ENCODE measurements around the gene FCER1G. TPM values are rescaled to one million over a fixed set of nuclear protein-coding genes. Genes with fewer than 3 reads are reported as not detected.
"Not testable (repeated sequence)": the region's sequence is repeated elsewhere in the genome, so short reads cannot be mapped to it uniquely, and the experiment has no call there.

FCER1G gene
- total RNA-seq, 8 experiments from 2014 or later, result 0.75 to 1.4 TPM; not detected in 6

DNA sequence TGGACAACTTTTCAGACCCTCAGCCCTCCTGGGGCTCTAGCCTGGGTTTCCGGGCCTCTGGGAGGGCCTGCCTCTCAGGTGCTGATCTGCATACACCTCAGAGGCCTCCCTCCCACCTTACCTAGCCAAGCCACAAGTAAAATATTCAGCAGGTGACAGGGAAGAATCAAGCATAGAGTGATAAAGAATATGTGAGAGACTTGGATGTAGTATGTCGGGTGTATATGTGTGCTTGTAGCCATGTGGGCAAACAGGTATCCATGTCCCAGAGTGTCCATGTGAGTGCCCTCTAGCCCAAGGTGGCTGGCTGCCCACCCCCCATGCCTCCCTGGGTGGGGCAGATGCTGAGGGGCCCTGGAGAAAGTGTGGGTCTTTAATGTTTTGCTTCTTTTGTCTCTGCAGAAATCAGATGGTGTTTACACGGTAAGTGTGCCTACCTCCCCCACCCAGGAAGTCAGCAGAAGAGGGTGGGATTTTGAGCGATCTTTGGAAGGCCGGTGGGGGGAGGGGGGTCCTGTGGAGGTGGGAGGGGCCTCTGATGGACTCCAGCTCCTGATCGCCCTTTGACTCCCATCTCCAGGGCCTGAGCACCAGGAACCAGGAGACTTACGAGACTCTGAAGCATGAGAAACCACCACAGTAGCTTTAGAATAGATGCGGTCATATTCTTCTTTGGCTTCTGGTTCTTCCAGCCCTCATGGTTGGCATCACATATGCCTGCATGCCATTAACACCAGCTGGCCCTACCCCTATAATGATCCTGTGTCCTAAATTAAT lies 3.4 kb downstream of the FCER1G start:
- H3K4me1 ChIP-seq (replicated peaks in 1 of 2), result no peaks in the 10 kb centered on the region
- ATAC-seq (replicated peaks in 6 of 8), result no peak
- no peak overlapping the region for H3K4me3 ChIP-seq
- no peak overlapping the region for H3K27ac ChIP-seq
- in situ Hi-C loops (cut with MboI; ENCODE audit: low pct_unique_long_range_greater_than_20kb in 2 of 9, low sequenced_read_pairs in 9 of 9, unreplicated experiment in 9 of 9), result loop anchor here in 6 of 9 experiments (5.0 to 25.0 kb wide), 3 partner anchors 164 to 519 kb away; partner anchors contain the start of gene DUSP12 (in 2 of the 6)
- 74 to 100% (median 83%) methylated on average over 1 to 5 of the region's 8 CpGs; no CpG with 5 or more reads in 5 of the 10 experiments for WGBS, 10 experiments

DNA sequence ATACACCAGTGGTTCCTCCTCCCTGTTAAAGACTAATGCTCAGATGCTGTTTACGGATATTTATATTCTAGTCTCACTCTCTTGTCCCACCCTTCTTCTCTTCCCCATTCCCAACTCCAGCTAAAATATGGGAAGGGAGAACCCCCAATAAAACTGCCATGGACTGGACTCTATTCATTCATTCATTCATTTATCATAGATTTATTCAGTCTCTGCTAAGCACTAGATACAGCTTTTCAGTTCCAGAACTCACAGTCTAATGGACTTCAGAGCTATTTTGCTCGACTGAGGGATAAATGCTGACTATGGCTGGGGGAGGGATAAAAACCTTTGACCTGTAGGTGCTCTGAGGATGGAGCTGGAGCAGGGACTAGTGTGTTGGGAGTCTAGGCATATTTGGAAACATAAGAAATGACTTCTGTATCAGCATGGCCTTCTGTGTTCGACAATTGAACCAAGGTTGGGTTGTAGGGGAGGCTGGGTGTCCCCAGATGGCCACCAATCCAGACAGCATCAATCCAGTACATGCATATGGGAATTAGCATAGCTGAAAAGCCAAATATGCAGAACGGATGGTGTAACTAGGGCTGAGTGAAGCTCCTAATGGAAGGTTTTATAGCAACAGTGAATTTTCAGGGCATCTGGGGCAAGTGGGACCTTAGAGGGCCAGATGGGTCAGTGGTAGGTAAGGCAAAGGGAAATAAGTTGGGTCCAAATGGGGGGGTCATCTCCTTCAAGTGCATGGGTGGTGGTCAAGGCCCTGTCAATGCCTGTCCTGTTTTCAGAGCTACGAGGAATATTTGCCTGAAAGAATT lies 4.2 kb downstream of the FCER1G start:
- 50 to 100% (median 85%) methylated on average over 1 to 5 of the region's 5 CpGs; no CpG with 5 or more reads in 2 of the 10 experiments for WGBS, 10 experiments
- in situ Hi-C loops (cut with MboI; ENCODE audit: low pct_unique_long_range_greater_than_20kb in 2 of 9, low sequenced_read_pairs in 9 of 9, unreplicated experiment in 9 of 9), result loop anchor here in 6 of 9 experiments (5.0 to 25.0 kb wide), 3 partner anchors 163 to 518 kb away; partner anchors contain the start of gene DUSP12 (in 2 of the 6)
- peak in 3 of 8 experiments; percentile 42 to 75 (median 48) for ATAC-seq (replicated peaks in 6 of 8)
- no peaks in the 10 kb centered on the region for H3K4me1 ChIP-seq (replicated peaks in 1 of 2)
- H3K27ac ChIP-seq, result no peak overlapping the region
- H3K4me3 ChIP-seq, result no peak overlapping the region

DNA sequence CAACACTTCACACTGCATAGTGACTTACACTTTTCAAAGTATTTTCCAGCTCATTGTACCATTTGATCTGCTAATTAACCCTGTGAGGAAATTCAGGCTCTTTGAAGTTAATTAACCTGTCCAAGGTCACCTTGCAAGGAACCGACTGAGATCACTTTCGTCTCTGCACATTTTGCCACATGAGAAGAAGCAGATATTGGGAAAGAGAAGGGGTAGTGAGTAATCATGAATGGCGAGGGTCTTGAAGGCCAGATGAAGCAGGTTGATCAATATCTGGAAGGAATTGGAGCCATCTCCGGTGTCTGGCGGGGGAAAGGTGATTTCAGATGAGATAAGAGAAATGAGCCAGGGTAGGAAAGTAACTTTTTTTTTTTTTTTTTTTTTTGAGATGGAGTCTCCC lies 4.9 kb downstream of the FCER1G start:
- H3K4me1 ChIP-seq (replicated peaks in 1 of 2), result no peaks in the 10 kb centered on the region
- no peak overlapping the region for H3K27ac ChIP-seq
- no peak overlapping the region for H3K4me3 ChIP-seq
- in situ Hi-C loops (cut with MboI; ENCODE audit: low pct_unique_long_range_greater_than_20kb in 2 of 9, low sequenced_read_pairs in 9 of 9, unreplicated experiment in 9 of 9), result loop anchor here in 7 of 9 experiments (10.0 to 25.0 kb wide), 4 partner anchors 155 to 517 kb away; partner anchors contain the start of gene DUSP12 (in 2 of the 7)
- 81 to 98% (median 91%) methylated on average over 3 to 5 of the region's 5 CpGs; no CpG with 5 or more reads in 3 of the 10 experiments for WGBS, 10 experiments
- no peak for ATAC-seq (replicated peaks in 6 of 8)

DNA sequence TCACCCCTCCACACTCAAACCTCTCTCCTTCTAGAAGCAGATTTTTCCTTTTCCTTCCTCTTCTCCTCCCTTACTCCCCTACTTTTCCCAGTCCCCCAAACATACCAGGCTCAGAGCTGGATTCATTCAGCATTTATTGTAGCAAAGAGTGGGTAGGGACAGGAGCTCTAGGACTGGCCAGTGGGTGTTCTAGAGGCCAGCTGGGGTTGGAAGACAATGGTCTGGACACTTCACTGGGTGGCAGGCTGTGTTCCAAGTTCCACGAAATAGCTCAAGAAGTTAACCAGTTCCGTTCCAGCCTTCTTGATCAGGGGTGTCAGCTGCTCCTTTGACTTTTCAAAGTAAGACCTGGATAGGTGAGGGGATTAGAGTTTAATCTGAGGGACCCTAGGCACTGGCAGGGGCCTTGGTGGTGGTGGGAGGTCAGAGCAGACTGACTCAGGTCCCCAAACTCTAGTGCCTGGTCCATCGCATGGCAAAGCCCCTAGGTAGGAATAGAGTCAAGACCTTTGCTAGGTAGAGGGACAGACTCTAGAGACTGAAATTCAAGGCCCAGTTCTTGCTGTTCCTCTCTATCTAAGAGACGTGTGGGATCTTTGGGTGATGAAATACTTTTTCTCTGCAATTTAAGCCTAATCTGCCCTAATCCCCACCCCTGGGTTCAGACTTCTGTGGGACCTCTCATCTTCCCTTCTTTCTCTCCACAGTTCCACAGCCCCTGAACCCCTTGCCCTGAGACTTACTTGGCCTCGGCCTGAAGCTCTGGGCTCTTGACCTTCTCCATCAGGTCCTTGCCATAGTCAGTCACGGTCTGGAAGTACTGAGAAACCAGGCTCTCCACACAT lies 7.3 kb downstream of the FCER1G start:
- WGBS, 10 experiments, result 40 to 88% (median 78%) methylated on average over 1 to 4 of the region's 6 CpGs; no CpG with 5 or more reads in 3 of the 10 experiments
- ATAC-seq (replicated peaks in 6 of 8), result no peak
- Histone ChIP-seq H3K4me1 (replicated peaks in 1 of 2) (peaks cover 10 to 14% of the 10 kb centered on the region in 2 donors), H3K4me3 (no peak overlapping the region), H3K27ac (no peak overlapping the region)
- in situ Hi-C loops (cut with MboI; ENCODE audit: low pct_unique_long_range_greater_than_20kb in 2 of 9, low sequenced_read_pairs in 9 of 9, unreplicated experiment in 9 of 9), result loop anchor here in 7 of 9 experiments (10.0 to 25.0 kb wide), 4 partner anchors 152 to 515 kb away; partner anchors contain the start of gene DUSP12 (in 2 of the 7)

DNA sequence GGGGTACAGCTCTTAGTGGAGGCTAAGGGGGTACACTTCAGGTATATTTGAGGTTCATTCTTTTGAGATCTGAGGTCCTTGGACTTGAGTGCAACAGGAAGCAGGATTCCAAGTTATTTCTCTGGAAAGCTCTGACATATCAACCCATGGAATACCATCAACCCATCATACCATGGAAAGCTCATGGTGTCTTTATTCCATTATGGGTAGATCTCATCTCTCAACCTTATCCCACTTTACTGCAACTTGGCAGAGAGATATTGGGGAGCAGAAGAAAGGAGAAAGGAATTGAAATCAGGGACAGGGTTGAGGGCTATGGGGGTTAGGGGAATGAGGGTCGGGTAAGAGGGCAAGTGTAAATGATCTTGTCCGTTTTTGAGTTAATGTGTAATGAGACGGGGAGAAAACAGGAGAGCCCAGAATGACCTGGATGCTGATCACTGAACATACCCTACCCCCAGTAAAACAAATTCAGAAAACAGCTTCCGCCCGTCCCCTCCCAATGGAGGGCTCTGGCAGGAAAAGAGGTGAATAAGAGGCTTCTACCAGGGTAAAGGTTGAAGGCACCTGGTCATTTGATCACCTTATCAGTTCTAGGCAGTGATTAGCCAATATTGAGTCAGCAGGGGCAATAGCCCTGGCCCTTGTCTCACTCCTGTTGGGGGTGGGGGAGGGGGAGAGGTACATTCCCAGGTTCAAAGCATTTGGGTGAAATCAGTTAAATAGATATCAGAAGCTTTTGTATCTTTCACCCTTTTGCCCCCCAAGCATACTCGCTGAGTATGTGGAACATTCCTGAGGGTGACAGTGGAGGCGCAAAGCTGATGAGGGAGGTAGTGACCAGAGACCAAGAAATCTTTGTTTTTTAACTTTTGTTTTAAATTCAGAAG lies 9.0 kb downstream of the FCER1G start:
- no peak overlapping the region for H3K4me3 ChIP-seq
- in situ Hi-C loops (cut with MboI; ENCODE audit: low pct_unique_long_range_greater_than_20kb in 2 of 9, low sequenced_read_pairs in 9 of 9, unreplicated experiment in 9 of 9), result loop anchor here in 7 of 9 experiments (10.0 to 25.0 kb wide), 4 partner anchors 151 to 513 kb away; partner anchors contain the start of gene DUSP12 (in 2 of the 7)
- no peak overlapping the region for H3K27ac ChIP-seq
- H3K4me1 ChIP-seq (replicated peaks in 1 of 2), result peaks cover 10 to 15% of the 10 kb centered on the region in 2 donors
- ATAC-seq (replicated peaks in 6 of 8), result no peak
- 49 to 100% (median 84%) methylated on average over 2 to 7 of the region's 7 CpGs; no CpG with 5 or more reads in 2 of the 10 experiments for WGBS, 10 experiments

DNA sequence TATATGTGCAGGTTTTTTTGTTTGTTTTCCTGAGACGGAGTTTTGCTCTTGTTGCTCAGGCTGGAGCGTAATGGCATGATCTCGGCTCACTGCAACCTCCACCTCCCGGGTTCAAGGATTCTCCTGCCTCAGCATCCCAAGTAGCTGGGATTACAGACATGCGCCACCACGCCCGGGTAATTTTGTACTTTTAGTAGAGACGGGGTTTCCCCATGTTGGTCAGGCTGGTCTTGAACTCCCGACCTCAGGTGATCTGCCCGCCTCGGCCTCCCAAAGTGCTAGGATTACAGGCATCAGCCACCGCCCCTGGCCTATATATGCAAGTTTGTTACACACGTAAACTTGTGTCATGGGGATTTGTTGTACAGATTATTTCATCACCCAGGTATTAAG lies 9.6 kb downstream of the FCER1G start:
- ATAC-seq (replicated peaks in 6 of 8), result not testable (repeated sequence)
- WGBS, 10 experiments, result 60 to 100% (median 98%) methylated on average over 1 to 10 of the region's 13 CpGs; no CpG with 5 or more reads in 4 of the 10 experiments
- in situ Hi-C loops (cut with MboI; ENCODE audit: low pct_unique_long_range_greater_than_20kb in 2 of 9, low sequenced_read_pairs in 9 of 9, unreplicated experiment in 9 of 9), result loop anchor here in 7 of 9 experiments (10.0 to 25.0 kb wide), 4 partner anchors 150 to 513 kb away; partner anchors contain the start of gene DUSP12 (in 2 of the 7)

DNA sequence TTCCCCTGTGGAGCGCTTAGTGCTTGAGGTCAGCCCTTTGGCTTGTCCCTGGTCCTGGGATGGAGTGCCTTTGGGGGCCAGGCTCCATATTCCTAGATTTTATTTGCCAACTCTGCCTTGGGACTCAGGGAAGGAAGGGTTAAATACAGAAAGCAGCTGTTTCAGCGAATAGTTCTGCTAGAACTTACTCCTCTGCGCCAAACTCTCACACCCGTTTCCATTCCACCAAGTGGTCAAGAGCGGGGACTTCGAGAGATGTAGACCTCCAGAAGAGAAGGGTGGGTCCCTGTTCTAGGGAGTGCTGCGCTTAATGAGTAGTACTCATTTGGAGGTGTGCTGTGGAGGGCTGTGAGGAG lies 10.1 kb downstream of the FCER1G start:
- ATAC-seq (replicated peaks in 6 of 8), result peak in 3 of 8 experiments; percentile 3 to 22 (median 4)
- no peak overlapping the region for H3K4me3 ChIP-seq
- H3K4me1 ChIP-seq (replicated peaks in 1 of 2), result peaks cover 10 to 15% of the 10 kb centered on the region in 2 donors
- no peak overlapping the region for H3K27ac ChIP-seq
- 40 to 100% (median 92%) methylated on average over 1 to 7 of the region's 7 CpGs; no CpG with 5 or more reads in 2 of the 10 experiments for WGBS, 10 experiments
- in situ Hi-C loops (cut with MboI; ENCODE audit: low pct_unique_long_range_greater_than_20kb in 2 of 9, low sequenced_read_pairs in 9 of 9, unreplicated experiment in 9 of 9), result loop anchor here in 3 of 9 experiments (10.0 to 25.0 kb wide), 3 partner anchors 150 to 162 kb away; no protein-coding TSS in a partner anchor

More for the DNA sequence above, 9.6 kb downstream of the FCER1G start:
- peaks cover 10 to 15% of the 10 kb centered on the region in 2 donors for H3K4me1 ChIP-seq (replicated peaks in 1 of 2)
- not testable (repeated sequence) for H3K27ac ChIP-seq, H3K4me3 ChIP-seq

DNA sequence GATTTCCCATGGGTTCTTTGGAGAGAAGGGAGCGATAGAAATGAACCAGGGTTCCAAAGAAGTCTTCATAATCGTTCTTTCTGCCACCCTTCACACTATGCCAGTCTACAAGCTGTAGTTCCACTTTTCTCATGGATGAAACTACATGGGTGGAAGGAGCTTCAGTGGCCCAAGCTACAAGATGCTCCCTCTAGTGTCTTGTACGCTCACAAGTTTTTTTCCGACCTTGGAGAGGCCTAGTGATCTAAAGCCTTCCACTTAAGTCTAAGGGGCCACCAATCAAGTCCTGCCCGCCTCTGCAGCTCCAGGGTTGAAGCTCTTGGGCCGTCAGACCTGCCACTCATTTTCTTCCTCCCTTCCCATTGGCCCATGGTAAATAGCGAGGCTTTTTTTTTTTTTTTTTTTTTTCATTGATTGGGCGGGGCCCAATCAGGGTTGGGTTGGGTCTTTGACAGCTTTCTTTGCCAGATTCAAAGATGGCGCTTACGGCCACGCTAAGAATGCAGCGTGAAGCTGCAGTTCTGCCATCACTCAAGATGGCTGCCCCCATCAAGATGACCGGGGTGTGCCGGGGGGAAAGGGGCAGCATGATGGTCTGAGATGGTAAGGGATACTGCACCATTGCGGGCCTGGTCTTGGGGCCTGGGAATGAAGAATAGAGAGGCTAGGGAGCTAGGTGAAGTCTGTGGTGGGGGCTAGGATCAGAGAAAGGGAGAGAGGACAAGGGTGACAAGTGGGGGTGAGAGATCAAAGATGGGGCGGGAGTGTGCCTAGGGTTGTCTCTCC lies 10.6 kb downstream of the FCER1G start, which contains the start of gene TOMM40L:
Gene TOMM40L, plus strand, starts transcription at position 527 of the 786 bp plus-strand sequence. CDS start 430 bp downstream, outside the sequence.
- 0 to 25% (median 11%) methylated on average over 2 to 15 of the region's 16 CpGs; no CpG with 5 or more reads in 3 of the 10 experiments for WGBS, 10 experiments
- peak; percentile 94 to 99 (median 98) for ATAC-seq (replicated peaks in 6 of 8)
- in situ Hi-C loops (cut with MboI; ENCODE audit: low pct_unique_long_range_greater_than_20kb in 2 of 9, low sequenced_read_pairs in 9 of 9, unreplicated experiment in 9 of 9), result loop anchor here in 3 of 9 experiments (10.0 to 25.0 kb wide), 3 partner anchors 149 to 162 kb away; no protein-coding TSS in a partner anchor
- Histone ChIP-seq H3K4me3 (peak within 1 kb of the TSS; percentile 61 to 95 (median 68)), H3K27ac (peak within 1 kb of the TSS; percentile 50 to 58), H3K4me1 (replicated peaks in 1 of 2) (peaks cover 10 to 15% of the 10 kb centered on the region in 2 donors)

DNA sequence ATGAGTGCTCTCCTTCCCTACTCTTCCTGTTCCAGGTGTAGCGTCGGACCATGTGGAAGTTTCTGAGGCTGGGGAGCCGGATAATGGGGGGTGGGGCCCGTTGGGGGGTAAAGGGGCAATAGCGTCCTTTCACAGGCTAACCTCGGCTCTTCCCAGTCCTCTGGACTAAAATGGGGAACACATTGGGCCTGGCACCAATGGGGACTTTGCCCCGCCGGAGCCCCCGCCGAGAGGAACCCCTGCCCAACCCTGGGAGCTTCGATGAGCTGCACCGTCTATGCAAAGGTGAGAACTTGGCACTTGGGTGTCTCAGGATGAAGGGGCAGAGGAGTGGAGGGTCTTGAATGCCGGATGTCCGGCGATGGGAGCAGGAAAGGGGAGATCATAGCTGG lies 11.2 kb downstream of the FCER1G start:
- peaks cover 10 to 15% of the 10 kb centered on the region in 2 donors for H3K4me1 ChIP-seq (replicated peaks in 1 of 2)
- peak overlapping the region; percentile 61 to 95 (median 68) for H3K4me3 ChIP-seq
- no peak for ATAC-seq (replicated peaks in 6 of 8)
- in situ Hi-C loops (cut with MboI; ENCODE audit: low pct_unique_long_range_greater_than_20kb in 2 of 9, low sequenced_read_pairs in 9 of 9, unreplicated experiment in 9 of 9), result loop anchor here in 3 of 9 experiments (10.0 to 25.0 kb wide), 3 partner anchors 148 to 161 kb away; no protein-coding TSS in a partner anchor
- 6 to 17% (median 11%) methylated on average over 2 to 9 of the region's 15 CpGs; no CpG with 5 or more reads in 6 of the 10 experiments for WGBS, 10 experiments
- H3K27ac ChIP-seq, result peak overlapping the region; percentile 50 to 58

DNA sequence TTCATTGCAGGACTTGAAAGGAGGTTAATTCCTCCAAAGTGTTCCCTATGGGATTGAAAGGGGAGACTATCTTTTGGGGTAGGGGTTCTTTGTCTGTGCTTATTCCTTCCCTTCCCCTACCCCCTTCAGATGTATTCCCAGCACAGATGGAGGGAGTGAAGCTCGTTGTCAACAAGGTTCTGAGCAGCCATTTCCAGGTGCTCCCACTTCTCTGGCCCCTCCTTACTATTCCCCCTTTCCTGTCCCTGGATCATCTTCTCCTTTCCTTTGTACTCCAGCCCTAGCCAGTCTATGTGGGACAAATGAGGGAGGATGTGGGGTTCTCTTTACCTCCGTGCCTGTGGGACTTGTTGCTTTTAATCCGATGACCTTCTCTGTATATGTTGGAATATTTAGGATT lies 11.7 kb downstream of the FCER1G start:
- H3K4me1 ChIP-seq (replicated peaks in 1 of 2), result peaks cover 10 to 15% of the 10 kb centered on the region in 2 donors
- in situ Hi-C loops (cut with MboI; ENCODE audit: low pct_unique_long_range_greater_than_20kb in 2 of 9, low sequenced_read_pairs in 9 of 9, unreplicated experiment in 9 of 9), result loop anchor here in 3 of 9 experiments (10.0 to 25.0 kb wide), 3 partner anchors 148 to 161 kb away; no protein-coding TSS in a partner anchor
- WGBS, 10 experiments, result 40 to 100% (median 80%) methylated on average over 1 to 2 of the region's 3 CpGs; no CpG with 5 or more reads in 5 of the 10 experiments
- ATAC-seq (replicated peaks in 6 of 8), result no peak
- peak overlapping the region; percentile 61 to 95 (median 68) for H3K4me3 ChIP-seq
- no peak overlapping the region for H3K27ac ChIP-seq
